Cardiac muscle cell (in vitro differentiated cells and primary cell): ENCODE data around the gene PRTG. TPM values are rescaled to one million over a fixed set of nuclear protein-coding genes. Genes with fewer than 3 reads are reported as not detected.

Experiments
- DNase-seq, 2 donors: peaks; one replicate each; pipeline versions ENCODE4 v3.0.0 to v3.0.0-alpha.2; 2010 to 2017; ENCODE audit warnings: low read depth in 1 of 2, low spot score in 1 of 2
- H3K27ac ChIP-seq: fragments of 200-600 bp; sonication (generic); 2 replicates; pipeline ENCODE4 v1.5.1; 2016
- H3K27me3 ChIP-seq: fragments of 200-600 bp; sonication (generic); 2 replicates; pipeline ENCODE4 v1.6.0; 2016; ENCODE audit warnings: control low read depth
- H3K36me3 ChIP-seq: fragments of 200-600 bp; sonication (generic); 2 replicates; pipeline ENCODE4 v1.5.1; 2016; ENCODE audit warnings: control low read depth
- H3K4me1 ChIP-seq: fragments of 200-600 bp; sonication (generic); 2 replicates; pipeline ENCODE4 v1.8.1; 2017; ENCODE audit warnings: low read depth, mild to moderate bottlenecking, mixed run types
- H3K4me3 ChIP-seq: fragments of 200-600 bp; sonication (generic); 2 replicates; pipeline ENCODE4 v1.5.1; 2016; ENCODE audit warnings: mild to moderate bottlenecking
- H3K9me3 ChIP-seq: fragments of 200-600 bp; sonication (generic); 2 replicates; pipeline ENCODE4 v1.5.1; 2017; ENCODE audit warnings: low read depth, mild to moderate bottlenecking, control low read depth
- polyA plus RNA-seq: library from polyadenylated mRNA; unstranded; fragments of >200 nt; fragmentation: Nextera tagmentation; extraction: Ambion mirVana; gene quantifications from 2 replicates; pipeline ENCODE4 v1.2.1, GENCODE V29; 2016
- total RNA-seq: library from RNA; depleted of rRNA; stranded (reverse); fragments of >200 nt; gene quantifications from 2 replicates; pipeline ENCODE4 v1.2.3, GENCODE V29; 2016
- TF ChIP-seq, protein P1 (sequence below): IDR thresholded peaks from 2 replicates; pipeline ENCODE4 v1.5.1; 2012; ENCODE audit warnings: low read depth, mild to moderate bottlenecking, low read length

Gene PRTG
- total and polyA plus RNA-seq, 2 experiments from 2014 or later: 16.1 to 93.8 TPM

DNA sequence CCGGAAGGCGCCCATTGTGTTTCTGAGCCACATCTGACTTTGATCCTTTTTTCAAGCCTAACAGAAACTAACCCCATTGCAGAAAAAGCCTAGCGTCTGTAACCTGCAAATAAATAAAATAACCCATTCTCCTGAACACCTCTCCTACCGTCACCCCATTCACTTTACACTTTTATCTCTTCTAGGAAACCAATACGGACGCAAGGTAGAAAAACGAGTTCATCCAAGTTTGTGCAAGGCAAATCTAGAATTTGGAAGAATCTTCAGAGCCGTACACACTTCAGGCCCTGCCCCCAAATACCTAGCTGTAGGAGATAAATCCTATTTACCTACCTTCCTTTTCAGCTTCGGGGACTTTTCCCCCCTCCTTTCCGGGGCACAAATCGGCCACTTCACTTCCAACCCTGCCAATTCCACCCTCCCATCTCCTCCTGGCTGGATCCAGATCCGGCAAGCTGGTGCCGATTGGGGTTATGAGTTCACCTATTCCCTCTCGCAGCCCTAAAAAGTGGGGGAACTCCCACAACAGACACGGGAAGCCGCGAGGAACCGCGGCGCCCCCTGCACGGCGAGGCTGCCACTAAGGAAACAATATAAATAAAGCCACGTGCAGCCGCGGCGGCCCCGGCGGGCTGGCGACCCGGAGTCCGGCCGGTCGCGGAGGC, 987 bp downstream of the PRTG start:
- TF ChIP-seq, protein P1, sequence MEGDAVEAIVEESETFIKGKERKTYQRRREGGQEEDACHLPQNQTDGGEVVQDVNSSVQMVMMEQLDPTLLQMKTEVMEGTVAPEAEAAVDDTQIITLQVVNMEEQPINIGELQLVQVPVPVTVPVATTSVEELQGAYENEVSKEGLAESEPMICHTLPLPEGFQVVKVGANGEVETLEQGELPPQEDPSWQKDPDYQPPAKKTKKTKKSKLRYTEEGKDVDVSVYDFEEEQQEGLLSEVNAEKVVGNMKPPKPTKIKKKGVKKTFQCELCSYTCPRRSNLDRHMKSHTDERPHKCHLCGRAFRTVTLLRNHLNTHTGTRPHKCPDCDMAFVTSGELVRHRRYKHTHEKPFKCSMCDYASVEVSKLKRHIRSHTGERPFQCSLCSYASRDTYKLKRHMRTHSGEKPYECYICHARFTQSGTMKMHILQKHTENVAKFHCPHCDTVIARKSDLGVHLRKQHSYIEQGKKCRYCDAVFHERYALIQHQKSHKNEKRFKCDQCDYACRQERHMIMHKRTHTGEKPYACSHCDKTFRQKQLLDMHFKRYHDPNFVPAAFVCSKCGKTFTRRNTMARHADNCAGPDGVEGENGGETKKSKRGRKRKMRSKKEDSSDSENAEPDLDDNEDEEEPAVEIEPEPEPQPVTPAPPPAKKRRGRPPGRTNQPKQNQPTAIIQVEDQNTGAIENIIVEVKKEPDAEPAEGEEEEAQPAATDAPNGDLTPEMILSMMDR: peak; percentile 17
- Histone ChIP-seq H3K4me1 (peaks cover 40% of the 10 kb centered on the region), H3K27ac (peak overlapping the region; percentile 95), H3K36me3 (no peaks in the 10 kb centered on the region), H3K9me3 (no peaks in the 10 kb centered on the region), H3K4me3 (peak overlapping the region; percentile 99), H3K27me3 (no peaks in the 10 kb centered on the region)
- DNase-seq: peak in 1 of 2 donors; percentile 10

DNA sequence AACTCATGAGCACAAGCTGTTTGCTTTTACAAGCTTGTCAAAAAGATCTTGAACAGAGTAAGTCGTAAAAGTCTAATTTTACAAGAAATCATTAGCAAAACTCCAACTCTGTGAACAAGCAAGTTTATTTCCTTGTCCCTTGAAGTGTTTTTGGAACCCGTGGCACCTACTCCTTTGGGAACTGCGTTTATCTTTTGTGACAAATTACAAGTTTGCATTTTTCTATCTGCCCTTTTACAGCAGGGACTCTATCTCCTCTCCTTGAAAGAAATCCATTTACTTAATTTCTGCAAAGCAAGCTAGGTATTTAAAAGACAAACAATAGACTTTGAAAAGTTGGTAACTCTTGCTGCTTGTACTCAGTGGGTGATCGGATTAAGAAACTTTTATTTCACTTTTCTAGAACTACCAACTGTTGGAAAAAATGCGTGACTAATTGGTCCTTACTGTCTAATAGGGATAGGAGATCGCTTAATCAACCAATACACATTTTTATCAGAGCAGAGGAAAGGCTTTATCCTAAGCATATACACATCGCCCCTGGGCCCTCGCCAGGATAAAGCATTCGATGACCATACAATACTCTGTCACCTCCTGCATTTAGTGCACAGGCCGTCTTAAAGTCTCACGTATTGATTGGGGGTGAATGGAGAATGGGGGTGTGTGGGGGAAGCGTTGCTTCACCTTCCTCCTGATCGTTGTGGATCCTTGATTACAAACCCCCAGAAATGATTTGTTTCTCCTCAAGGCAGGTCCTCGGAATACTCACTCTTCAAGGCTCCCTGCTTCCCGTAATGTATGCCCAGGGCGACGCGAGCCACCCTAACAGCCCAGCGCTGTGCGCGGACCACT, 1.7 kb downstream of the PRTG start:
- peak in 1 of 2 donors; percentile 61 for DNase-seq
- H3K4me1 ChIP-seq: peaks cover 47% of the 10 kb centered on the region
- TF ChIP-seq, protein P1: no peak
- H3K4me3 ChIP-seq: peak overlapping the region; percentile 99
- peak overlapping the region; percentile 95 for H3K27ac ChIP-seq
- no peaks in the 10 kb centered on the region for H3K9me3 ChIP-seq
- no peaks in the 10 kb centered on the region for H3K27me3 ChIP-seq
- H3K36me3 ChIP-seq: no peaks in the 10 kb centered on the region

DNA sequence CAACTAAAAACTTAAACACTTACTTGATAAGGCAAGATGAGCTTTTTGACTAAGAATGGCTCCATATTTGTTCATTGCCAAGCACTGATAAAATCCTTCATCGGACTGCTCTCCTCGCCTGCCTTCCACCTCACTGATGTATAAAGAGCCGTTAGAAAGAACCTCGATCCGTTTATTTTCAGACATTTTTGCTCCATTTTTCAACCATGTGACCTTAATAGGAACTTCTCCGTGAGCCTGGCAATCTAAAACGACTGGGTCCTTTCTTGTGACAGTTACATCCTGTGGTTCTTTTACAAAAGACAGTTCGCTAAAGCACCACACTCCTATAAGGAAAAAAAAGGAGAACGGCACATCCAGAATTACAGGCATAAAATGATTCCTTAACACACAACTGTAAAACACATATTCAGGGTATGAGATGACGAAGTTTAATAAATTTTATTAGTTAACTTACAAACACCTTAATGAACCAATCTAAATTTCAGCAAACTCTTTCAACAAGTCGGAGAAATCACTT, 2.5 kb downstream of the PRTG start:
- no peak for DNase-seq
- no peaks in the 10 kb centered on the region for H3K9me3 ChIP-seq
- H3K27ac ChIP-seq: peak overlapping the region; percentile 95
- peak overlapping the region; percentile 99 for H3K4me3 ChIP-seq
- H3K36me3 ChIP-seq: no peaks in the 10 kb centered on the region
- TF ChIP-seq, protein P1: no peak
- peaks cover 55% of the 10 kb centered on the region for H3K4me1 ChIP-seq
- no peaks in the 10 kb centered on the region for H3K27me3 ChIP-seq

DNA sequence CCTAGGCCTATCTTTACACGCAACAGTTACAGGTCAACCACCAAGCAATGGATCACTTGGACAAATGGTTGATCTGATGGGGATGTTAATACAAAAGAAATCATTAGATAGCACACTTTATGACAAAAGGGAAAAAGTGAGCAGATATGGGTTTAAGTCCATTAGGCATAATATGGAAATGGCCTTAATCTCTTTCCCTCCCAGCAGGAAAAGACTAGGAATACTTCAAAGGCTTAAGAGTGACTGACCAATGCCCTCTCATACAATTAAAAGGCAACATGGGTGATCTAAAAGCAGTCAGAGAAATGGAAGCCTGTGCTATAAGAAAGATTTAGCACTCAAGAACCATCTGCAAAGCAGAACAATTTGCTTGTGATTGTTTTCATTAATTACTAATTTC, 3.3 kb downstream of the PRTG start:
- H3K9me3 ChIP-seq: no peaks in the 10 kb centered on the region
- H3K36me3 ChIP-seq: no peaks in the 10 kb centered on the region
- DNase-seq: no peak
- peak overlapping the region; percentile 95 for H3K27ac ChIP-seq
- H3K27me3 ChIP-seq: no peaks in the 10 kb centered on the region
- H3K4me1 ChIP-seq: peaks cover 63% of the 10 kb centered on the region
- H3K4me3 ChIP-seq: peak overlapping the region; percentile 99
- TF ChIP-seq, protein P1: no peak

DNA sequence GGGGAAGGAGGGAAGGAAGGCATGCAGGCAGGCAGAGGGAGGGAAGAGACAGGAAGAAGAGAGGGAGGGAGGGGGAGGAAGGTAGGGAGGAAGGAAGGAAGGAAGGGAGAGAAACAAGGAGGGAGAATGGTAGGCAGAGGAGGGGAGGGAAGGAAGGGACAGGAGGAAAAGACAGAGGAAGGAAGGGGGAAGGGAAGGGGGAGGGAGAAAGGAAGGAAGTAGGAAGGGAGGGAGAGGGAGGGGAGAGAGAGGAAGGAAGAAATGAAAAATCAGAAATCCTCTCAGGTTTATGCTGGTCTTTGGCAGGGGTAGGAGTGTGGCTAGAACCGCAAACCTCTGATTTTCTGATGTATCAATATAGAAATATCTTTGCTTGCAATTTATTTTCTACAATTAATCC, 4.2 kb downstream of the PRTG start:
- Histone ChIP-seq H3K9me3 (no peaks in the 10 kb centered on the region), H3K4me1 (peaks cover 66% of the 10 kb centered on the region), H3K27ac (peak overlapping the region; percentile 81), H3K27me3 (no peaks in the 10 kb centered on the region), H3K4me3 (no peak overlapping the region), H3K36me3 (no peaks in the 10 kb centered on the region)
- no peak for DNase-seq
- TF ChIP-seq, protein P1: no peak
